Measurements from ENCODE around the gene WDPCP. TPM values are rescaled to one million over a fixed set of nuclear protein-coding genes. Genes with fewer than 3 reads are reported as not detected.
A peak's percentile ranks its signal among the peaks of the same experiment; 100 is the strongest.

WDPCP gene
- total RNA-seq, 4 donors from 2014 or later, result 7.1 to 19.9 (median 9.6) TPM

GRCh38 chr2:63604666-63605065, 16.4 kb upstream of the WDPCP start:
- H3K27me3 ChIP-seq, result no peaks in the 10 kb centered on the region
- H3K27ac ChIP-seq, result no peak overlapping the region
- no peaks in the 10 kb centered on the region for H3K9me3 ChIP-seq
- no peak for TF ChIP-seq POLR2AphosphoS5 (IDR thresholded peaks at IDR 0.05)
- no peak for TF ChIP-seq CTCF (IDR thresholded peaks at IDR 0.05)
- no peak for TF ChIP-seq POLR2A (IDR thresholded peaks at IDR 0.05)
- no peak for TF ChIP-seq EP300 (IDR thresholded peaks at IDR 0.05)
- peaks cover 12 to 86% of the 10 kb centered on the region in 2 donors for H3K36me3 ChIP-seq
- no peak overlapping the region for H3K4me3 ChIP-seq
- 60 to 80% methylated on average over 3 to 4 of the region's 4 CpGs for WGBS, 2 donors (ENCODE audit: low coverage in 1 of 2)
- ATAC-seq, result no peak
- H3K4me1 ChIP-seq, result no peaks in the 10 kb centered on the region

- Histone ChIP-seq H3K4me3 (no peak overlapping the region), H3K27me3 (no peaks in the 10 kb centered on the region), H3K4me1 (peaks cover 0 to 7% (median 0%) of the 10 kb centered on the region in 3 donors), H3K9me3 (no peaks in the 10 kb centered on the region), H3K27ac (no peak overlapping the region), H3K36me3 (peaks cover 12 to 92% of the 10 kb centered on the region in 2 donors)
- 71 to 86% methylated on average over 1 of the region's 1 CpG for WGBS, 2 donors (ENCODE audit: low coverage in 1 of 2)
- no peak for ATAC-seq
- no peak for TF ChIP-seq POLR2AphosphoS5 (IDR thresholded peaks at IDR 0.05)
- TF ChIP-seq EP300 (IDR thresholded peaks at IDR 0.05), result no peak
- no peak for TF ChIP-seq POLR2A (IDR thresholded peaks at IDR 0.05)
- TF ChIP-seq CTCF (IDR thresholded peaks at IDR 0.05), result no peak
Observed at GRCh38 chr2:63600881-63601460, 12.7 kb upstream of the WDPCP start.

GRCh38 chr2:63598981-63599380, 10.7 kb upstream of the WDPCP start:
- ATAC-seq, result no peak
- 54 to 80% methylated on average over 2 of the region's 2 CpGs for WGBS, 2 donors (ENCODE audit: low coverage in 1 of 2)
- H3K9me3 ChIP-seq, result no peaks in the 10 kb centered on the region
- no peaks in the 10 kb centered on the region for H3K27me3 ChIP-seq
- H3K27ac ChIP-seq, result no peak overlapping the region
- H3K36me3 ChIP-seq, result peaks cover under 1 to 89% of the 10 kb centered on the region in 2 donors
- no peak overlapping the region for H3K4me3 ChIP-seq
- TF ChIP-seq CTCF (IDR thresholded peaks at IDR 0.05) (no peak), POLR2A (IDR thresholded peaks at IDR 0.05) (no peak)
- H3K4me1 ChIP-seq, result peaks cover 0 to 24% (median 0%) of the 10 kb centered on the region in 3 donors

- Histone ChIP-seq H3K36me3 (peaks cover 0 to 75% of the 10 kb centered on the region in 2 donors), H3K27ac (no peak overlapping the region), H3K27me3 (no peaks in the 10 kb centered on the region), H3K4me3 (no peak overlapping the region), H3K9me3 (no peaks in the 10 kb centered on the region), H3K4me1 (peaks cover 0 to 49% (median 7%) of the 10 kb centered on the region in 3 donors)
- peak; percentile 31 for ATAC-seq
- 98 to 100% methylated on average over 2 of the region's 2 CpGs for WGBS, 2 donors (ENCODE audit: low coverage in 1 of 2)
- no peak for TF ChIP-seq POLR2AphosphoS5 (IDR thresholded peaks at IDR 0.05)
- no peak for TF ChIP-seq EP300 (IDR thresholded peaks at IDR 0.05)
- TF ChIP-seq POLR2A (IDR thresholded peaks at IDR 0.05), result no peak
- no peak for TF ChIP-seq CTCF (IDR thresholded peaks at IDR 0.05)
Observed at GRCh38 chr2:63596401-63596883, 8.2 kb upstream of the WDPCP start.

GRCh38 chr2:63594660-63595059, 6.4 kb upstream of the WDPCP start:
- Histone ChIP-seq H3K9me3 (no peaks in the 10 kb centered on the region), H3K27ac (no peak overlapping the region), H3K4me3 (no peak overlapping the region), H3K27me3 (no peaks in the 10 kb centered on the region), H3K4me1 (peaks cover 11 to 67% (median 18%) of the 10 kb centered on the region in 3 donors), H3K36me3 (peaks cover 0 to 57% of the 10 kb centered on the region in 2 donors)
- 75 to 94% methylated on average over 3 of the region's 3 CpGs for WGBS, 2 donors (ENCODE audit: low coverage in 1 of 2)
- no peak for TF ChIP-seq EP300 (IDR thresholded peaks at IDR 0.05)
- TF ChIP-seq CTCF (IDR thresholded peaks at IDR 0.05), result no peak
- TF ChIP-seq POLR2A (IDR thresholded peaks at IDR 0.05), result no peak
- no peak for TF ChIP-seq POLR2AphosphoS5 (IDR thresholded peaks at IDR 0.05)
- ATAC-seq, result no peak

Measured in gastroesophageal sphincter (tissue), 4 donors.